Head of caudate nucleus (tissue), 42 donors: Measurements from ENCODE around the gene ZNF544.
"Not testable (repeated sequence)": the region's sequence is repeated elsewhere in the genome, so short reads cannot be mapped to it uniquely, and the experiment has no call there.

Experiments used
- DNase-seq, 42 donors: peaks; one replicate each; pipeline versions ENCODE4 v3.0.0 to v3.0.0-alpha.2; 2020 to 2021; ENCODE audit warnings: mixed read lengths in 7 of 42
- intact Hi-C: fragments of 100-400 bp; cut with DNase I; formaldehyde crosslinking; loops from one replicate; pipeline ENCODE4 v1.15.0; 2022

The ZNF544 gene

GRCh38 chr19:58243351-58243750, 14.6 kb downstream of the ZNF544 start:
- intact Hi-C loops: no loop called here
- peak in 36 of 42 donors; percentile 7 to 72 (median 37) for DNase-seq

- DNase-seq: no peak
- intact Hi-C loops: no loop called here
Observed at GRCh38 chr19:58248886-58249285, 20.2 kb downstream of the ZNF544 start.

GRCh38 chr19:58252102-58252685, 23.5 kb downstream of the ZNF544 start:
- DNase-seq: no peak
- intact Hi-C loops: no loop called here

GRCh38 chr19:58258259-58258658, 29.5 kb downstream of the ZNF544 start:
- DNase-seq, intact Hi-C loops: not testable (repeated sequence)

- intact Hi-C loops: no loop called here
- no peak for DNase-seq
Observed at GRCh38 chr19:58261600-58261967, 32.9 kb downstream of the ZNF544 start.

- no peak for DNase-seq
- intact Hi-C loops: no loop called here
Observed at GRCh38 chr19:58261968-58262921, 33.5 kb downstream of the ZNF544 start.

- DNase-seq: no peak
- intact Hi-C loops: no loop called here
Observed at GRCh38 chr19:58262922-58263296, 34.2 kb downstream of the ZNF544 start.

GRCh38 chr19:58265100-58265499, 36.4 kb downstream of the ZNF544 start:
- DNase-seq: no peak
- intact Hi-C loops: no loop called here

- no peak for DNase-seq
- intact Hi-C loops: no loop called here
Observed at GRCh38 chr19:58268344-58268743, 39.6 kb downstream of the ZNF544 start.

- intact Hi-C loops: no loop called here
Observed at GRCh38 chr19:58274771-58275201, 46.1 kb downstream of the ZNF544 start.

GRCh38 chr19:58275564-58275963, 46.9 kb downstream of the ZNF544 start:
- intact Hi-C loops: no loop called here

More at GRCh38 chr19:58274771-58275201, 46.1 kb downstream of the ZNF544 start:
- DNase-seq: peak in 4 of 42 donors; percentile 6 to 39 (median 14)

GRCh38 chr19:58277197-58277596, 48.5 kb downstream of the ZNF544 start:
- intact Hi-C loops: no loop called here
- no peak for DNase-seq

More at GRCh38 chr19:58275564-58275963, 46.9 kb downstream of the ZNF544 start:
- no peak for DNase-seq

- intact Hi-C loops: no loop called here
- no peak for DNase-seq
Observed at GRCh38 chr19:58277748-58278540, 49.2 kb downstream of the ZNF544 start.

GRCh38 chr19:58278541-58279041, 49.9 kb downstream of the ZNF544 start, which contains the start of gene ZNF8:
Gene ZNF8, plus strand, starts transcription at chr19:58278955. Its CDS starts 127 bp downstream, at chr19:58279082.
- intact Hi-C loops: no loop called here

GRCh38 chr19:58279042-58279924, 50.6 kb downstream of the ZNF544 start:
- peak; percentile 27 to 83 (median 64) for DNase-seq
- intact Hi-C loops: no loop called here

More at GRCh38 chr19:58278541-58279041, 49.9 kb downstream of the ZNF544 start, which contains the start of gene ZNF8:
- peak; percentile 95 to 99 (median 97) for DNase-seq

GRCh38 chr19:58279925-58280316, 51.2 kb downstream of the ZNF544 start:
- no peak for DNase-seq
- intact Hi-C loops: no loop called here

- no peak for DNase-seq
- intact Hi-C loops: no loop called here
Observed at GRCh38 chr19:58284199-58284598, 55.5 kb downstream of the ZNF544 start.

- intact Hi-C loops: no loop called here
Observed at GRCh38 chr19:58291943-58292342, 63.2 kb downstream of the ZNF544 start.

More at GRCh38 chr19:58291943-58292342, 63.2 kb downstream of the ZNF544 start:
- no peak for DNase-seq
